ENCODE data around the gene MYBPH. TPM values are rescaled to one million over a fixed set of nuclear protein-coding genes. Genes with fewer than 3 reads are reported as not detected.

Gene MYBPH
- total RNA-seq, 1 donor from 2014 or later, result not detected

DNA sequence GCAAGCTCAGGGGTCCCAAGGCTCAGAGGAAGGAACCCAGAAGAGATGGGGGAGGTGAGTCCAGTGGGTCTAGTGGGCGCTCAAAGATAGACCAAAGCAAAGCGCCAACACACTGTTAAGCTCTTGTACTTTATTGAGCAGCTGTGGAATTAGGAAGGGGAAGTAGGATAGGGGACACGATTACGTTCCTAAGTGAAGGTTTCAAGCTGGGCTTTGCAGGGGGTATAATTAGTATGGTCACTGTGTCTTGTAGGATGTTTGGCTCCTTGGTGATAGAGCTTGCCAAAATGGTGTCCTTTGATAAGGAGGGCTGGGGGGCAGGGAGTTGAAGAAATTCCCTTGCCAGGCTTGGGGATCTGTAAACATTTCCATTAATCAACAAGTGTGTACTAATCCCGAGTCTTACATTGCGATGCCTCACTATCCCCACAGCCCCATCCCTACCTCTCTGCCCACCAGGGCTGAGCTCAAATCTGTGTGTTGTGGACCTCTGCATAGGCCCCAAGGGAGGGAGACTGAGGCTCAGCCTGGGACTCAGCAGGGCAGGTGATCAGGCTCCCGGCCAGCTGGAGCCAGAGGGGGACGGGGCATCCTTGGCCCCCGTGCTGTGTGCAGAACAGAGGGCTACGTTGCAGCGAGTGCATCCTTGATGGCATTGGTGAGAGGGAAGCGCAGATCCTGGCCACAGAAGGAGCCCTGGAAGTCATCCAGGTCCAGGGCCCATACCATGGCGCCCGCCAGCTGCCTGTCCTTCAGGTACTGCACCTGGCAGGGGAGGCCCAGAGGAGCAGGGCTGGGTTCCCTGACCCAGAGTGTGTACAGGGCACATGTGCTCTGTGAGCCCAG lies 3.4 kb upstream of the MYBPH start:
- Mint-ChIP-seq H3K27me3 (ENCODE audit: low read depth) (no peaks in the 10 kb centered on the region), H3K27ac (ENCODE audit: unreplicated experiment) (no peak overlapping the region), H3K36me3 (ENCODE audit: low read depth) (no peaks in the 10 kb centered on the region), H3K4me1 (peaks cover 27% of the 10 kb centered on the region), H3K9me3 (no peaks in the 10 kb centered on the region), H3K4me3 (no peak overlapping the region)
- TF ChIP-seq, protein P1, sequence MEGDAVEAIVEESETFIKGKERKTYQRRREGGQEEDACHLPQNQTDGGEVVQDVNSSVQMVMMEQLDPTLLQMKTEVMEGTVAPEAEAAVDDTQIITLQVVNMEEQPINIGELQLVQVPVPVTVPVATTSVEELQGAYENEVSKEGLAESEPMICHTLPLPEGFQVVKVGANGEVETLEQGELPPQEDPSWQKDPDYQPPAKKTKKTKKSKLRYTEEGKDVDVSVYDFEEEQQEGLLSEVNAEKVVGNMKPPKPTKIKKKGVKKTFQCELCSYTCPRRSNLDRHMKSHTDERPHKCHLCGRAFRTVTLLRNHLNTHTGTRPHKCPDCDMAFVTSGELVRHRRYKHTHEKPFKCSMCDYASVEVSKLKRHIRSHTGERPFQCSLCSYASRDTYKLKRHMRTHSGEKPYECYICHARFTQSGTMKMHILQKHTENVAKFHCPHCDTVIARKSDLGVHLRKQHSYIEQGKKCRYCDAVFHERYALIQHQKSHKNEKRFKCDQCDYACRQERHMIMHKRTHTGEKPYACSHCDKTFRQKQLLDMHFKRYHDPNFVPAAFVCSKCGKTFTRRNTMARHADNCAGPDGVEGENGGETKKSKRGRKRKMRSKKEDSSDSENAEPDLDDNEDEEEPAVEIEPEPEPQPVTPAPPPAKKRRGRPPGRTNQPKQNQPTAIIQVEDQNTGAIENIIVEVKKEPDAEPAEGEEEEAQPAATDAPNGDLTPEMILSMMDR (conservative IDR thresholded peaks at IDR 0.05), result no peak
- no peak for DNase-seq (ENCODE audit: low read depth, low spot score)

DNA sequence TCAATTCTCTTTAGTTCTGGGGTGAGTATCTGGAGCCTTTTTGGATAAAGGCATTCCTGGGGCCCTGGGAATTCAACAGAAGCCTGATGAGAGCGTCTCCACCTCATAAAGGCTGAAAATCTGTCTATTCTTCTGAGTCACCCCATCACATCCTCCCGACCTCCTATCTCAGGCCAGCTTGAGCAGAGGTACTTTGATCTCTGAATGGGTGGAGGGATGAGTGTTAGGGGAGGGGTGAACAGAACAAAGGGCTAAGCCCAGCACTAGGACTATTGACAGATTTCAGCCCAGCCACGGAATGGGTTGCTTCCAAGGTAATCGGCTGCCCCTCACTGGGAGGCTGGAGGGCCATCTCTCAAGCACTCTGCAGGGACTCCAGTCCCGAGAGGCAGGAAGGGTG lies 2.5 kb upstream of the MYBPH start:
- Mint-ChIP-seq H3K36me3 (ENCODE audit: low read depth) (no peaks in the 10 kb centered on the region), H3K27me3 (ENCODE audit: low read depth) (no peaks in the 10 kb centered on the region), H3K4me1 (peaks cover 27% of the 10 kb centered on the region), H3K9me3 (no peaks in the 10 kb centered on the region), H3K27ac (ENCODE audit: unreplicated experiment) (peak overlapping the region; percentile 44), H3K4me3 (no peak overlapping the region)
- TF ChIP-seq, protein P1 (conservative IDR thresholded peaks at IDR 0.05), result no peak
- no peak for DNase-seq (ENCODE audit: low read depth, low spot score)

DNA sequence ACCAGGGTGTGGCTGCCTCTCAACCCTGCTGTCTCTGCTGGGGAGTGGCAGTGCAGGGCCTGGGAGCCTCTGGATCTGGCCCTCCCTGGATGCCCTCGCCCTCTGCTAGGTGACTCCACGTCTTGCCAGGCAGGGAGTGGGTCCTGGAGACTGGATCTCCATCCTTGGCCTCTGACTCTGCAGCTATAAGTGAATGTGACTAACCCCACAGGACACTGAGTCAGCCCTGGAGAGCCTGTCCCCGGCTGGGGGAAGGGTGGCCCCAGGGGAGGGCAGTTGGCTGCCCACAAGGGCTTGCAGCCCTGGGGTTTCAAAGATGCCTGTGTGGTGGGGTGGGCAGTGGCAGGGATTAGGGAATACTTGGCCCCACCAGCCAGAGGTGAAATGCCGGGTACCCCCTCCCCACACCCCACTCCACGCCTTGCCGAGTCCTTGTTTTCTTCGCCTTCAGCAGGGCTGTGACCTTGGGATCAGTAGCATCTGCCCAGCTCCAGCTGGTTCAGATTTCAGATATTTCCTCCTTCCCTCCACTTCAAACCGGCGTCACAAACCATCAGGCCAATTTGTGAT lies 1.9 kb upstream of the MYBPH start:
- H3K4me3 Mint-ChIP-seq, result no peak overlapping the region
- peak overlapping the region; percentile 44 for H3K27ac Mint-ChIP-seq (ENCODE audit: unreplicated experiment)
- H3K36me3 Mint-ChIP-seq (ENCODE audit: low read depth), result no peaks in the 10 kb centered on the region
- DNase-seq (ENCODE audit: low read depth, low spot score), result no peak
- no peaks in the 10 kb centered on the region for H3K27me3 Mint-ChIP-seq (ENCODE audit: low read depth)
- TF ChIP-seq, protein P1 (conservative IDR thresholded peaks at IDR 0.05), result no peak
- H3K9me3 Mint-ChIP-seq, result no peaks in the 10 kb centered on the region
- peaks cover 27% of the 10 kb centered on the region for H3K4me1 Mint-ChIP-seq

DNA sequence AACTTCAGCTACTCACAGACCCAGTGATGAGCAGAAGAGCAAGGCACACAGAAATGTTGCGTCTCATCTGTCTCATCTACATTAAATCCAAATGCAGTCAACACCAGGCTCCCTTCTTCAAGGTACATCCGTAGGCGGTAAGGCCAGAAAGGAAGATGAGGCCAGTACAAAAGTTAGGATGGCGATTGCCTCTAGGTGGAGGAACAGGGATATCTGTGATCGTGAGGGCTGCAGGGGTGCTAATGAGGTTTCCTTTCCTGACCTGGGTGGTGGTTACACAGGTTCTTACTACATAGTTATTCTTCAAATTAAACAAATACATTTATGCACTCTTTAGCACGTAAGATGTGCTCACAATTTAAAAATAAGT lies 1.4 kb upstream of the MYBPH start:
- Mint-ChIP-seq H3K27me3 (ENCODE audit: low read depth) (no peaks in the 10 kb centered on the region), H3K4me1 (peaks cover 27% of the 10 kb centered on the region), H3K36me3 (ENCODE audit: low read depth) (no peaks in the 10 kb centered on the region), H3K9me3 (no peaks in the 10 kb centered on the region), H3K27ac (ENCODE audit: unreplicated experiment) (no peak overlapping the region), H3K4me3 (no peak overlapping the region)
- DNase-seq (ENCODE audit: low read depth, low spot score), result no peak
- TF ChIP-seq, protein P1 (conservative IDR thresholded peaks at IDR 0.05), result no peak

DNA sequence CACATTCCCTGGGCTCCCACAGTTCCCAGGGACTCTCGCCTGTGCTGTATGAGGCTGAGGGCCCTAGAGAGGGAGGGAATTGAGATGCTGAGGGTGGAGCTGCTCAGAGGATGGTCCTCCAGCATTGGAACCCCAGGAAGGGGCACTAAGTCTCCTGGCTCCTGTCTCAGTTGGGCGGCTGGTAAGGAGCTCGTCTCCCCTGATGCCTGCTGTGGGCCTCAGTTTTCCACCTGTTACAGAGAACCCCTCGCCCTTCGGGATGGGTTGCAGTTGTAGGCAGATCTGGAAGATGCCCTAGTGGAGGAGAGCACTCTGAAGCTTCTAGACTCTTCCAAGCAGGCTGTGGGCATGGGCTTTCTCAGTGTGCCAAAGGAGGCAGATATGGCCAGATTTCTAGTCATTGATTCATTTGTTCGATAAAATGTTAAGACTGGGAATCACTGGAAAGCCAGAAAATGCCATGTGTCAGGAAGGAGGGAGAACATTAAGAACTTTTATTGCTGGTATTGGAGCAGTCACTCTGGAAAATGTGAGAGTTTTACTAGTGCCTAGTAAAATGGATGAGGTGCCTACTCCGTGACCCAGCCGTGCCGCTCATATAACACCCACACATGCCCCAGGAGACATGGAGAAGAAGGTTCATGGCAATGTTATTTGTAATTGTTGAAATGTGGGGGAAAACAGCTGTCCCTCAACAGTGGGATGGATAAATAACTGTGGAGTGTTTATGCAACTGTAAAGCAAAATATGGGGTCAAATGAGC lies 828 bp upstream of the MYBPH start:
- DNase-seq (ENCODE audit: low read depth, low spot score), result no peak
- H3K36me3 Mint-ChIP-seq (ENCODE audit: low read depth), result no peaks in the 10 kb centered on the region
- no peaks in the 10 kb centered on the region for H3K27me3 Mint-ChIP-seq (ENCODE audit: low read depth)
- no peaks in the 10 kb centered on the region for H3K9me3 Mint-ChIP-seq
- TF ChIP-seq, protein P1 (conservative IDR thresholded peaks at IDR 0.05), result no peak
- no peak overlapping the region for H3K27ac Mint-ChIP-seq (ENCODE audit: unreplicated experiment)
- peaks cover 27% of the 10 kb centered on the region for H3K4me1 Mint-ChIP-seq
- no peak overlapping the region for H3K4me3 Mint-ChIP-seq

Data from neural crest cell (in vitro differentiated cells).